ENCODE data around the gene ZNF3. TPM values are rescaled to one million over a fixed set of nuclear protein-coding genes. Genes with fewer than 3 reads are reported as not detected.

The ZNF3 gene
- total RNA-seq, 1 experiment from 2014 or later, result 32.9 TPM

DNA sequence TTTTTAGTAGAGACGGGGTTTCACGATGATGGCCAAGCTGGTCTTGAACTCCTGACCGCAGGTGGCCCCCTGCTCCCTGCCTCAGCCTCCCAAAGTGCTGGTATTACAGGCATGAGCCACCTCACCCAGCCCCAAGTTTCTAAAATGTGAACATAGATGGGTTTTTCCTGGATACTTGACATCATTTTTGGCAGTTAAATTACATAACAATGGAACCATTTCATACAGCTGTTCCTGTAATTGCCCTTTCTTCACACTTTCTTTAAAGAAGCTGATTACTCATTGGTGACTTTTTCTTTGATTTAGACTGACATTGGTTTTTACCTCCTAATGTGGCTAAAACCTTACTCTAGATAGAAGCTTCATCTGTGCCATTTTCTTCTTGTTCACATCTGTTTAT lies 60.2 kb downstream of the ZNF3 start:
- no peak for ATAC-seq
- Histone ChIP-seq H3K9me3 (ENCODE audit: control insufficient read depth, insufficient read depth, low read depth, low read length) (no peaks in the 10 kb centered on the region), H3K4me3 (ENCODE audit: low read depth in 2 of 2, low read length in 2 of 2) (no peak overlapping the region), H3K27me3 (ENCODE audit: control insufficient read depth, insufficient read depth, low read length) (no peaks in the 10 kb centered on the region), H3K36me3 (ENCODE audit: control insufficient read depth, insufficient read depth, low read length) (peaks cover 10% of the 10 kb centered on the region), H3K27ac (ENCODE audit: low read length) (no peak overlapping the region), H3K4me1 (ENCODE audit: control insufficient read depth, insufficient read depth, low read length) (peaks cover 15% of the 10 kb centered on the region)
- no peak for DNase-seq (ENCODE audit: low read depth, low spot score)
- BruUV-seq (replicated peaks), result no TSS peak
- TF ChIP-seq SIN3A (IDR thresholded peaks at IDR 0.05; ENCODE audit: borderline replicate concordance, insufficient read depth, low read depth, low read length), result no peak
- TF ChIP-seq, protein P1, sequence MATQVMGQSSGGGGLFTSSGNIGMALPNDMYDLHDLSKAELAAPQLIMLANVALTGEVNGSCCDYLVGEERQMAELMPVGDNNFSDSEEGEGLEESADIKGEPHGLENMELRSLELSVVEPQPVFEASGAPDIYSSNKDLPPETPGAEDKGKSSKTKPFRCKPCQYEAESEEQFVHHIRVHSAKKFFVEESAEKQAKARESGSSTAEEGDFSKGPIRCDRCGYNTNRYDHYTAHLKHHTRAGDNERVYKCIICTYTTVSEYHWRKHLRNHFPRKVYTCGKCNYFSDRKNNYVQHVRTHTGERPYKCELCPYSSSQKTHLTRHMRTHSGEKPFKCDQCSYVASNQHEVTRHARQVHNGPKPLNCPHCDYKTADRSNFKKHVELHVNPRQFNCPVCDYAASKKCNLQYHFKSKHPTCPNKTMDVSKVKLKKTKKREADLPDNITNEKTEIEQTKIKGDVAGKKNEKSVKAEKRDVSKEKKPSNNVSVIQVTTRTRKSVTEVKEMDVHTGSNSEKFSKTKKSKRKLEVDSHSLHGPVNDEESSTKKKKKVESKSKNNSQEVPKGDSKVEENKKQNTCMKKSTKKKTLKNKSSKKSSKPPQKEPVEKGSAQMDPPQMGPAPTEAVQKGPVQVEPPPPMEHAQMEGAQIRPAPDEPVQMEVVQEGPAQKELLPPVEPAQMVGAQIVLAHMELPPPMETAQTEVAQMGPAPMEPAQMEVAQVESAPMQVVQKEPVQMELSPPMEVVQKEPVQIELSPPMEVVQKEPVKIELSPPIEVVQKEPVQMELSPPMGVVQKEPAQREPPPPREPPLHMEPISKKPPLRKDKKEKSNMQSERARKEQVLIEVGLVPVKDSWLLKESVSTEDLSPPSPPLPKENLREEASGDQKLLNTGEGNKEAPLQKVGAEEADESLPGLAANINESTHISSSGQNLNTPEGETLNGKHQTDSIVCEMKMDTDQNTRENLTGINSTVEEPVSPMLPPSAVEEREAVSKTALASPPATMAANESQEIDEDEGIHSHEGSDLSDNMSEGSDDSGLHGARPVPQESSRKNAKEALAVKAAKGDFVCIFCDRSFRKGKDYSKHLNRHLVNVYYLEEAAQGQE (IDR thresholded peaks at IDR 0.05; ENCODE audit: insufficient read depth in 1 of 2, low read depth in 2 of 2, low read length in 1 of 2), result no peak
- TF ChIP-seq, protein P2, sequence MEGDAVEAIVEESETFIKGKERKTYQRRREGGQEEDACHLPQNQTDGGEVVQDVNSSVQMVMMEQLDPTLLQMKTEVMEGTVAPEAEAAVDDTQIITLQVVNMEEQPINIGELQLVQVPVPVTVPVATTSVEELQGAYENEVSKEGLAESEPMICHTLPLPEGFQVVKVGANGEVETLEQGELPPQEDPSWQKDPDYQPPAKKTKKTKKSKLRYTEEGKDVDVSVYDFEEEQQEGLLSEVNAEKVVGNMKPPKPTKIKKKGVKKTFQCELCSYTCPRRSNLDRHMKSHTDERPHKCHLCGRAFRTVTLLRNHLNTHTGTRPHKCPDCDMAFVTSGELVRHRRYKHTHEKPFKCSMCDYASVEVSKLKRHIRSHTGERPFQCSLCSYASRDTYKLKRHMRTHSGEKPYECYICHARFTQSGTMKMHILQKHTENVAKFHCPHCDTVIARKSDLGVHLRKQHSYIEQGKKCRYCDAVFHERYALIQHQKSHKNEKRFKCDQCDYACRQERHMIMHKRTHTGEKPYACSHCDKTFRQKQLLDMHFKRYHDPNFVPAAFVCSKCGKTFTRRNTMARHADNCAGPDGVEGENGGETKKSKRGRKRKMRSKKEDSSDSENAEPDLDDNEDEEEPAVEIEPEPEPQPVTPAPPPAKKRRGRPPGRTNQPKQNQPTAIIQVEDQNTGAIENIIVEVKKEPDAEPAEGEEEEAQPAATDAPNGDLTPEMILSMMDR (IDR thresholded peaks at IDR 0.05), result no peak
- TF ChIP-seq TCF7L2 (IDR thresholded peaks at IDR 0.05; ENCODE audit: low read depth, low read length), result no peak
- TF ChIP-seq POLR2AphosphoS5 (IDR thresholded peaks at IDR 0.05; ENCODE audit: low read depth, low read length), result no peak
- POLR2A ChIA-PET, result interaction anchor here (0.7 kb wide), 1 partner anchor 102 kb away, joined by 8 read pairs; the partner anchor contains the start of gene TRIM4
- intact Hi-C loops (cut with micrococcal nuclease; ENCODE audit: unreplicated experiment), result no loop called here
- CTCF ChIA-PET, result no interaction called here
- in situ Hi-C loops (cut with HindIII; ENCODE audit: low pct_unique_long_range_greater_than_20kb, low sequenced_read_pairs), result no loop called here

Small RNA genes within 50 kb of the gene (microRNA-seq; reads per million reads assigned to microRNA genes)
- gene MIR106B (ENCODE audit: unreplicated experiment), result 5,670 reads per million, percentile 91 among the genes with 10 or more reads in this experiment
- 906 reads per million, percentile 80 among the genes with 10 or more reads in this experiment for gene MIR25 (ENCODE audit: unreplicated experiment)
- 8,594 reads per million, percentile 95 among the genes with 10 or more reads in this experiment for gene MIR93 (ENCODE audit: unreplicated experiment)

Other genes with a start within 250 kb of the ZNF3 start
- not detected for gene OR2AE1, start 204.7 kb downstream of the ZNF3 start, total RNA-seq (2021; ENCODE audit: unreplicated experiment)
- 28.1 TPM for gene TRIM4, start 162.2 kb downstream of the ZNF3 start, total RNA-seq (2021; ENCODE audit: unreplicated experiment)
- gene GJC3, start 152.1 kb downstream of the ZNF3 start, total RNA-seq (2021; ENCODE audit: unreplicated experiment), result not detected
- gene AZGP1, start 105.7 kb downstream of the ZNF3 start, total RNA-seq (2021; ENCODE audit: unreplicated experiment), result 0.49 TPM
- 55.5 TPM for gene ZKSCAN1, start 66.1 kb downstream of the ZNF3 start, total RNA-seq (2021; ENCODE audit: unreplicated experiment)
- gene ZSCAN21, start 31.9 kb downstream of the ZNF3 start, total RNA-seq (2021; ENCODE audit: unreplicated experiment), result 13.4 TPM
- gene COPS6, start 7.2 kb upstream of the ZNF3 start, total RNA-seq (2021; ENCODE audit: unreplicated experiment), result 182 TPM
- 258 TPM for gene MCM7, start 19.7 kb upstream of the ZNF3 start, total RNA-seq (2021; ENCODE audit: unreplicated experiment)
- gene AP4M1, start 19.9 kb upstream of the ZNF3 start, total RNA-seq (2021; ENCODE audit: unreplicated experiment), result 42.6 TPM
- 92.3 TPM for gene TAF6, start 37.6 kb upstream of the ZNF3 start, total RNA-seq (2021; ENCODE audit: unreplicated experiment)
- gene CNPY4, start 37.9 kb upstream of the ZNF3 start, total RNA-seq (2021; ENCODE audit: unreplicated experiment), result 12.6 TPM
- 5.2 TPM for gene MBLAC1, start 45.2 kb upstream of the ZNF3 start, total RNA-seq (2021; ENCODE audit: unreplicated experiment)
- gene LAMTOR4, start 67.2 kb upstream of the ZNF3 start, total RNA-seq (2021; ENCODE audit: unreplicated experiment), result 224 TPM
- 33.2 TPM for gene TRAPPC14, start 77.0 kb upstream of the ZNF3 start, total RNA-seq (2021; ENCODE audit: unreplicated experiment)
- gene GAL3ST4, start 86.9 kb upstream of the ZNF3 start, total RNA-seq (2021; ENCODE audit: unreplicated experiment), result 0.98 TPM
- 7.9 TPM for gene GPC2, start 95.7 kb upstream of the ZNF3 start, total RNA-seq (2021; ENCODE audit: unreplicated experiment)
- 1.7 TPM for gene STAG3, start 96.2 kb upstream of the ZNF3 start, total RNA-seq (2021; ENCODE audit: unreplicated experiment)
- not detected for gene PVRIG, start 138.2 kb upstream of the ZNF3 start, total RNA-seq (2021; ENCODE audit: unreplicated experiment)
- gene SPDYE3, start 226.0 kb upstream of the ZNF3 start, total RNA-seq (2021; ENCODE audit: unreplicated experiment), result not detected

All from Panc1 (cell line).